HG02973 (cell line): ENCODE measurements around the gene TKTL1.

Experiments used
- ATAC-seq: cut with Tn5 transposase; IDR thresholded peaks from one replicate; pipeline ENCODE4 v1.9.1; 2021; ENCODE audit warnings: moderate library complexity; ENCODE audit not compliant: unreplicated experiment

The TKTL1 gene

GRCh38 chrX:154308108-154308946 is 12.7 kb downstream of the TKTL1 start:
- ATAC-seq: no peak

- ATAC-seq: no peak
Measured at GRCh38 chrX:154309041-154309775, 13.6 kb downstream of the TKTL1 start.

GRCh38 chrX:154310616-154311536 is 15.3 kb downstream of the TKTL1 start:
- ATAC-seq: no peak

- ATAC-seq: no peak
Measured at GRCh38 chrX:154312116-154312515, 16.5 kb downstream of the TKTL1 start.

- ATAC-seq: no peak
Measured at GRCh38 chrX:154313147-154313546, 17.6 kb downstream of the TKTL1 start.

- no peak for ATAC-seq
Measured at GRCh38 chrX:154315416-154315815, 19.8 kb downstream of the TKTL1 start.

- ATAC-seq: no peak
Measured at GRCh38 chrX:154317391-154317995, 21.9 kb downstream of the TKTL1 start.

- ATAC-seq: no peak
Measured at GRCh38 chrX:154320406-154320805, 24.8 kb downstream of the TKTL1 start.

- ATAC-seq: no peak
Measured at GRCh38 chrX:154321152-154321551, 25.6 kb downstream of the TKTL1 start.

GRCh38 chrX:154321594-154321993 is 26.0 kb downstream of the TKTL1 start:
- no peak for ATAC-seq

GRCh38 chrX:154322890-154323289 is 27.3 kb downstream of the TKTL1 start:
- ATAC-seq: no peak

GRCh38 chrX:154323537-154323936 is 27.9 kb downstream of the TKTL1 start:
- ATAC-seq: no peak

- ATAC-seq: no peak
Measured at GRCh38 chrX:154325541-154325940, 29.9 kb downstream of the TKTL1 start.

- ATAC-seq: no peak
Measured at GRCh38 chrX:154327038-154327820, 31.6 kb downstream of the TKTL1 start.

- ATAC-seq: no peak
Measured at GRCh38 chrX:154328646-154329045, 33.1 kb downstream of the TKTL1 start.

- ATAC-seq: no peak
Measured at GRCh38 chrX:154329294-154329693, 33.7 kb downstream of the TKTL1 start.

- ATAC-seq: no peak
Measured at GRCh38 chrX:154332561-154332960, 37.0 kb downstream of the TKTL1 start.

GRCh38 chrX:154333116-154333515 is 37.5 kb downstream of the TKTL1 start:
- ATAC-seq: no peak

- no peak for ATAC-seq
Measured at GRCh38 chrX:154333837-154334271, 38.3 kb downstream of the TKTL1 start.

GRCh38 chrX:154334496-154334895 is 38.9 kb downstream of the TKTL1 start:
- ATAC-seq: no peak
